Measurements from ENCODE around the gene GMIP.

The GMIP gene

GRCh38 chr19:19656451-19657396 lies 13.3 kb upstream of the GMIP start:
- no peak overlapping the region for H3K4me3 ChIP-seq (ENCODE audit: low read length)
- TF ChIP-seq, protein P1, sequence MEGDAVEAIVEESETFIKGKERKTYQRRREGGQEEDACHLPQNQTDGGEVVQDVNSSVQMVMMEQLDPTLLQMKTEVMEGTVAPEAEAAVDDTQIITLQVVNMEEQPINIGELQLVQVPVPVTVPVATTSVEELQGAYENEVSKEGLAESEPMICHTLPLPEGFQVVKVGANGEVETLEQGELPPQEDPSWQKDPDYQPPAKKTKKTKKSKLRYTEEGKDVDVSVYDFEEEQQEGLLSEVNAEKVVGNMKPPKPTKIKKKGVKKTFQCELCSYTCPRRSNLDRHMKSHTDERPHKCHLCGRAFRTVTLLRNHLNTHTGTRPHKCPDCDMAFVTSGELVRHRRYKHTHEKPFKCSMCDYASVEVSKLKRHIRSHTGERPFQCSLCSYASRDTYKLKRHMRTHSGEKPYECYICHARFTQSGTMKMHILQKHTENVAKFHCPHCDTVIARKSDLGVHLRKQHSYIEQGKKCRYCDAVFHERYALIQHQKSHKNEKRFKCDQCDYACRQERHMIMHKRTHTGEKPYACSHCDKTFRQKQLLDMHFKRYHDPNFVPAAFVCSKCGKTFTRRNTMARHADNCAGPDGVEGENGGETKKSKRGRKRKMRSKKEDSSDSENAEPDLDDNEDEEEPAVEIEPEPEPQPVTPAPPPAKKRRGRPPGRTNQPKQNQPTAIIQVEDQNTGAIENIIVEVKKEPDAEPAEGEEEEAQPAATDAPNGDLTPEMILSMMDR (conservative IDR thresholded peaks at IDR 0.05; ENCODE audit: low read depth, low read length) = no peak
- DNase-seq (ENCODE audit: low read depth) = no peak

GRCh38 chr19:19655641-19656343 lies 12.3 kb upstream of the GMIP start:
- no peak for DNase-seq (ENCODE audit: low read depth)
- TF ChIP-seq, protein P1 (conservative IDR thresholded peaks at IDR 0.05; ENCODE audit: low read depth, low read length) = no peak
- no peak overlapping the region for H3K4me3 ChIP-seq (ENCODE audit: low read length)

DNA sequence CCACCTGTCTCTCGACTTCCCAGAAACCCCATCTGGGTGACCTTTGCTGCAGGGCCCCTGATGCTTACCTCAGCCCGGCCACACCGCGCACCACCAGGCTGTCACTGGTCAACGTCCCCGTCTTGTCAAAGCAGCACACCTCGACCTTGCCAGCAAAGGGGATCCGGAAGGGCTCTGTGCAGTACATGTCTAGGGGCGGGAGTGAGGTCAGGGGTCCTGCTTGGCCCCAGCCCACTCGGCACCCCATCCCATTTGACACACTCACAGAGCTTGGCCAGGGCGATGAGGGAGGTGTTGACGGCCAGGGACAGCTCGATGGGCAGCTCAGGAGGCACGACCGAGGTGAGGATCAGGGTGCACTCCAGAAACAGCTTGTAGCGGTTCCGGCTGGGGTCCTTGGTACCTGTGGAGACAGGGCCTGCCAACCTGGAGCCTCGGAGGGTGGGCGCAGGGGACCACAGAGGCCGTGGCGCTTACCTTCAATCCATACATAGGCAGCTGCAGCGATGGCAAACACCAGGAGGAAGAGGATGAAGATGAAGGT lies 11.7 kb upstream of the GMIP start:
- H3K4me3 ChIP-seq (ENCODE audit: low read length) = no peak overlapping the region
- TF ChIP-seq, protein P1 (conservative IDR thresholded peaks at IDR 0.05; ENCODE audit: low read depth, low read length) = no peak
- DNase-seq (ENCODE audit: low read depth) = no peak

- TF ChIP-seq, protein P1 (conservative IDR thresholded peaks at IDR 0.05; ENCODE audit: low read depth, low read length) = no peak
- no peak for DNase-seq (ENCODE audit: low read depth)
- H3K4me3 ChIP-seq (ENCODE audit: low read length) = no peak overlapping the region
Measured at GRCh38 chr19:19654441-19654840, 11.0 kb upstream of the GMIP start.

DNA sequence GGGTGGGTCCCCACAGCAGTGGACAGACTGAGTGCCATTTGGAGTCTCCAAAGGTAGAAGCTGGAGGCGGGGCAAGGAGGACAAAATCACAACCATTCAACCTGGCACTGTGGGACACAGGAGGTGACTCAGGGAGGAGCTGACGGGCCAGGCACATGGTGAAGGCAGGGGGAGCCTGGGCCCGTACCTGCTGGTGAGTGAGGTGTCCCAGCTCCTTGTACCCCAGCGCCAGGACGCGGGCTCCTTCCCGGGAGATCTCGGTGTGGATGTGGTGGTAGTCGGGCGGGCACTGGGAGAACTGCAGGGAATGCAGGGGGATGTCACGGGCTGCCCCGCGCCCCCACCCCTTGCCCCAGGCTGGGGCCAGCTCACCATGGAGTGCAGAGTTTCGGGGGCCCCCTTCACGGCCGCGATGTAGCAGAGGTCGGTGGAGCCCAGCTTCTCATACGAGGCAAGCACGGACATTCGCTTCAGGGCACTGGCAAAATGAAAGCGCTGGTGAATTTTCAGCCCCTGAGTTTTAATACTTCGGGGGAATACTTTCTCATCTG lies 10.2 kb upstream of the GMIP start:
- TF ChIP-seq, protein P1 (conservative IDR thresholded peaks at IDR 0.05; ENCODE audit: low read depth, low read length) = no peak
- DNase-seq (ENCODE audit: low read depth) = no peak
- H3K4me3 ChIP-seq (ENCODE audit: low read length) = no peak overlapping the region

DNA sequence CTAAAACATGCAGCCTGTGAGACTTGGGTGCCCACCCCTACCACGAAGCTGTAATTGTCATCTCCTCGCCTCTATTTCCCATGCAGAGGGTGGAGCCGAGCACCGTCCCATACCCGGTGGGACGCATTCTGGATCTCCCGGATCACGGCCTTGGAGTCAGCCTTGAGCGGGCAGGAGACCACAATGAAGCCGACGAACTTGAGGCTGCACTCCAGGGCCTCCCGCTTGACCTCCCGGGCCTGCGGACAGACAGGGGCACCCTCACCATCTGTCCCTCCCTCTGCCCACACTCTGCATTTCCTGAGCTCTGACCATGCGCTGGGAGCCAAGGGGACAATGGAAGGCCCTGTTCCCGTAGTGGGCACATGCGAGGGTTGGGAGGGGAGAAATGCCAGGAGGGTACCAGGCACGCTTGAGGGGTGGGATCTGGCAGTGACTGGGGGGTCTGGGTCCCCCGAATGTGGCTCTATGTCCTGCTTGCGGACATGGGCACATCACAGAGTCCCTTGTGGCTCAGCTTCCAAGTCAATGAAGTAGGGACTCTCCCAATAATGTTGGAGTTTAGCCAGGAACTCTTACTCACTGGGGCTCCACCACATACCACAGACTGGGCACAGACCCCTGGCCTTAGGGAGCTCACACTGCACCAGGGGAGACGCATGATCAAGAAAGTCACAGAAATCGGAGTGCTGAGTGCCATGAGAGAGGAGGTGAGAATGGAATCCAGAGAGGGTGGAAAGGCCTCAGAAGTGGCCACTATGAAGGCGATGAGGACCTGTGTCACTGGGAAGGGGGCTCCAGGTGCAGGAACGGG lies 9.2 kb upstream of the GMIP start:
- TF ChIP-seq, protein P1 (conservative IDR thresholded peaks at IDR 0.05; ENCODE audit: low read depth, low read length) = no peak
- DNase-seq (ENCODE audit: low read depth) = no peak
- H3K4me3 ChIP-seq (ENCODE audit: low read length) = no peak overlapping the region
